Measurements from ENCODE around the gene EBF3.

The EBF3 gene

GRCh38 chr10:129888784-129889616 is 75.1 kb downstream of the EBF3 start:
- peak; percentile 26 for DNase-seq

GRCh38 chr10:129887986-129888783 is 75.9 kb downstream of the EBF3 start:
- no peak for DNase-seq

GRCh38 chr10:129887381-129887905 is 76.6 kb downstream of the EBF3 start:
- DNase-seq: no peak

- no peak for DNase-seq
Observed at GRCh38 chr10:129886263-129886662, 77.8 kb downstream of the EBF3 start.

GRCh38 chr10:129885526-129885925 is 78.5 kb downstream of the EBF3 start:
- DNase-seq: no peak

GRCh38 chr10:129884398-129885078 is 79.5 kb downstream of the EBF3 start:
- no peak for DNase-seq

GRCh38 chr10:129883626-129884397 is 80.3 kb downstream of the EBF3 start:
- no peak for DNase-seq

GRCh38 chr10:129883029-129883428 is 81.0 kb downstream of the EBF3 start:
- no peak for DNase-seq

- no peak for DNase-seq
Observed at GRCh38 chr10:129882291-129883010, 81.6 kb downstream of the EBF3 start.

- DNase-seq: no peak
Observed at GRCh38 chr10:129881641-129882040, 82.4 kb downstream of the EBF3 start.

- no peak for DNase-seq
Observed at GRCh38 chr10:129880191-129880870, 83.7 kb downstream of the EBF3 start.

GRCh38 chr10:129879655-129880054 is 84.4 kb downstream of the EBF3 start:
- no peak for DNase-seq

GRCh38 chr10:129878835-129879234 is 85.2 kb downstream of the EBF3 start:
- DNase-seq: no peak

GRCh38 chr10:129877773-129878371 is 86.2 kb downstream of the EBF3 start:
- no peak for DNase-seq

- DNase-seq: no peak
Observed at GRCh38 chr10:129876838-129877237, 87.2 kb downstream of the EBF3 start.

- DNase-seq: no peak
Observed at GRCh38 chr10:129875993-129876726, 87.9 kb downstream of the EBF3 start.

- DNase-seq: no peak
Observed at GRCh38 chr10:129873351-129873750, 90.7 kb downstream of the EBF3 start.

GRCh38 chr10:129871966-129872365 is 92.1 kb downstream of the EBF3 start:
- DNase-seq: no peak

- DNase-seq: peak; percentile 29
Observed at GRCh38 chr10:129870961-129871621, 93.0 kb downstream of the EBF3 start.

Data from fibroblast of skin of abdomen (primary cell).